Right lobe of liver (tissue), 6 donors: Measurements from ENCODE around the gene CYB561D2. TPM values are rescaled to one million over a fixed set of nuclear protein-coding genes. Genes with fewer than 3 reads are reported as not detected.

ENCODE experiments used
- ATAC-seq, 4 donors: fragments of 200-7000 bp; cut with Tn5 transposase; one replicate each; pipeline ENCODE4 v1.9.1; 2020; ENCODE audit warnings: mild to moderate bottlenecking in 4 of 4, moderate library complexity in 4 of 4
- DNase-seq, 3 donors: peaks; one replicate each; pipeline ENCODE4 v3.0.0-alpha.2; 2020
- H3K27ac ChIP-seq, 3 donors: fragments of 200-600 bp; one replicate each; pipeline ENCODE4 v1.8.0; 2022
- H3K27me3 ChIP-seq, 2 donors: fragments of 200-600 bp; one replicate each; pipeline ENCODE4 v1.8.0; 2022
- H3K36me3 ChIP-seq, 4 donors: fragments of 200-600 bp; sonication (generic) in 1 of 4; one replicate each; pipeline versions ENCODE4 v1.5.1 to v1.8.0; 2017 to 2022; ENCODE audit warnings: control low read depth in 1 of 4
- H3K4me1 ChIP-seq, 4 donors: fragments of 200-600 bp; sonication (generic) in 1 of 4; one replicate each; pipeline versions ENCODE4 v1.5.1 to v1.8.0; 2017 to 2022; ENCODE audit warnings: control low read depth in 1 of 4
- H3K4me3 ChIP-seq, 3 donors: fragments of 200-600 bp; one replicate each; pipeline ENCODE4 v1.8.0; 2022
- H3K9me3 ChIP-seq, 4 donors: fragments of 200-600 bp; sonication (generic) in 1 of 4; one replicate each; pipeline versions ENCODE4 v1.5.1 to v1.8.0; 2017 to 2022; ENCODE audit warnings: control low read depth in 1 of 4
- CTCF ChIP-seq, 4 donors: fragments of 200-600 bp in 3 of 4; fragments of 450-650 bp in 1 of 4; IDR thresholded peaks; one replicate each; pipeline versions ENCODE4 v1.5.1 to v1.8.0; 2016 to 2022; ENCODE audit warnings: antibody characterized with exemption in 4 of 4, mild to moderate bottlenecking in 2 of 4
- POLR2A ChIP-seq: fragments of 450-650 bp; IDR thresholded peaks from one replicate; pipeline ENCODE4 v1.6.1; 2017; ENCODE audit warnings: antibody characterized with exemption, mild to moderate bottlenecking
- WGBS: methylation state at CpG from one replicate; pipeline ENCODE4 v1.1.6; 2018; ENCODE audit warnings: low coverage, low lambda C conversion rate; ENCODE audit not compliant: insufficient coverage; ENCODE audit errors: missing lambda C conversion rate; 5-methylcytosine and 5-hydroxymethylcytosine counted together
- intact Hi-C, 2 donors: fragments of 100-400 bp; cut with DNase I; formaldehyde crosslinking; loops; one replicate each; pipeline versions ENCODE4 v1.11.2 to v1.14.1; 2022
- total RNA-seq, 6 experiments: library from RNA; depleted of rRNA in 2 of 6; stranded (reverse); fragments of >200 nt in 2 of 6; fragmentation: NEBNext Ultra II Directional in 3 of 6; extraction: Animal tissue kit (Norgen Biotek cat#: 25700) in 3 of 6; gene quantifications; one replicate each; pipeline versions ENCODE4 v1.1.0 to v1.2.4, GENCODE V29; 2016 to 2023
- donor health status: DM: no; HTN: yes; CAD: no.
- donor health status: DM: no; HTN: no; CAD: no.
- donor health status: DM: no; HTN: no; CAD: no.
- donor health status: DM: no; HTN: yes; CAD: no.
- donor health status: DM: no; HTN: yes; CAD: no.

Gene CYB561D2
- total RNA-seq, 6 experiments from 2014 or later: 14.3 to 29.4 (median 20.7) TPM

GRCh38 chr3:50319181-50319893, 31.3 kb upstream of the CYB561D2 start:
- Histone ChIP-seq H3K4me1 (peaks cover 0 to 51% (median 14%) of the 10 kb centered on the region in 4 donors), H3K9me3 (no peaks in the 10 kb centered on the region), H3K36me3 (peaks cover 0 to 20% (median 3%) of the 10 kb centered on the region in 4 donors), H3K4me3 (no peak overlapping the region), H3K27ac (no peak overlapping the region), H3K27me3 (no peaks in the 10 kb centered on the region)
- intact Hi-C loops: loop anchor here in 1 of 2 donors (5.0 kb wide), 1 partner anchor 37 kb away; no protein-coding TSS in a partner anchor
- no peak for ATAC-seq
- WGBS: 91% methylated on average over 4 of the region's 16 CpGs
- DNase-seq: peak in 1 of 3 donors; percentile 45
- TF ChIP-seq CTCF (IDR thresholded peaks at IDR 0.05): no peak
- no peak for TF ChIP-seq POLR2A

GRCh38 chr3:50319894-50320625, 30.6 kb upstream of the CYB561D2 start:
- TF ChIP-seq CTCF (IDR thresholded peaks at IDR 0.05) (no peak), POLR2A (no peak)
- peaks cover 0 to 20% (median 3%) of the 10 kb centered on the region in 4 donors for H3K36me3 ChIP-seq
- peak overlapping the region in 2 of 3 donors; percentile 98 for H3K27ac ChIP-seq
- H3K9me3 ChIP-seq: no peaks in the 10 kb centered on the region
- peak overlapping the region; percentile 88 to 89 (median 89) for H3K4me3 ChIP-seq
- WGBS: 88% methylated on average over 5 of the region's 29 CpGs
- intact Hi-C loops: loop anchor here in 1 of 2 donors (5.0 kb wide), 2 partner anchors 38 to 48 kb away; no protein-coding TSS in a partner anchor
- DNase-seq: no peak
- peaks cover 0 to 56% (median 15%) of the 10 kb centered on the region in 4 donors for H3K4me1 ChIP-seq
- ATAC-seq: no peak
- H3K27me3 ChIP-seq: no peaks in the 10 kb centered on the region

- intact Hi-C loops: loop anchor here in 1 of 2 donors (5.0 kb wide), 1 partner anchor 49 kb away; no protein-coding TSS in a partner anchor
- WGBS: 0% methylated on average over 6 of the region's 45 CpGs
- peak overlapping the region; percentile 88 to 89 (median 89) for H3K4me3 ChIP-seq
Measured at GRCh38 chr3:50320853-50321335, 29.8 kb upstream of the CYB561D2 start.

More at GRCh38 chr3:50320853-50321335, 29.8 kb upstream of the CYB561D2 start:
- peaks cover 0 to 23% (median 3%) of the 10 kb centered on the region in 4 donors for H3K36me3 ChIP-seq
- peak; percentile 85 to 87 (median 86) for DNase-seq
- peak overlapping the region; percentile 98 to 99 (median 98) for H3K27ac ChIP-seq
- peaks cover 0 to 56% (median 15%) of the 10 kb centered on the region in 4 donors for H3K4me1 ChIP-seq
- H3K27me3 ChIP-seq: no peaks in the 10 kb centered on the region
- ATAC-seq: peak; percentile 55 to 70 (median 66)
- H3K9me3 ChIP-seq: no peaks in the 10 kb centered on the region
- no peak for TF ChIP-seq POLR2A
- no peak for TF ChIP-seq CTCF (IDR thresholded peaks at IDR 0.05)
